Dermis microvascular lymphatic vessel endothelial cell (primary cell): Measurements from ENCODE around the gene FAXDC2. TPM values are rescaled to one million over a fixed set of nuclear protein-coding genes. Genes with fewer than 3 reads are reported as not detected.

Experiments
- total RNA-seq: library from RNA; depleted of rRNA; stranded (reverse); fragments of >200 nt; gene quantifications from 2 replicates; pipeline ENCODE4 v1.2.1, GENCODE V29; 2014

The FAXDC2 gene
- total RNA-seq, 1 donor from 2014 or later = 5.0 TPM

Other genes with a start within 250 kb of the FAXDC2 start
- 30.4 and 45.0 TPM in 2 replicates for gene LARP1, start 95.2 kb downstream of the FAXDC2 start, total RNA-seq
- 79.1 and 86.7 TPM in 2 replicates for gene CNOT8, start 8.0 kb upstream of the FAXDC2 start, total RNA-seq
- gene GEMIN5, start 87.6 kb upstream of the FAXDC2 start, total RNA-seq = 12.2 and 15.6 TPM in 2 replicates
- gene MRPL22, start 90.5 kb upstream of the FAXDC2 start, total RNA-seq = 18.2 and 23.7 TPM in 2 replicates
- 0.26 and 0.63 TPM in 2 replicates for gene KIF4B, start 163.2 kb upstream of the FAXDC2 start, total RNA-seq